HS-27A (cell line): Measurements from ENCODE around the gene CERK.
"Not testable (repeated sequence)": the region's sequence is repeated elsewhere in the genome, so short reads cannot be mapped to it uniquely, and the experiment has no call there.

Source experiments
- DNase-seq: peaks from one replicate; pipeline ENCODE4 v3.0.0-alpha.2; 2012; ENCODE audit warnings: low read depth, missing footprints

The CERK gene

GRCh38 chr22:46737976-46738646 is at the start of gene CERK:
TSS of gene CERK (minus strand) at chr22:46738252. CDS start at chr22:46738148, 104 bp downstream.
- no peak for DNase-seq

DNA sequence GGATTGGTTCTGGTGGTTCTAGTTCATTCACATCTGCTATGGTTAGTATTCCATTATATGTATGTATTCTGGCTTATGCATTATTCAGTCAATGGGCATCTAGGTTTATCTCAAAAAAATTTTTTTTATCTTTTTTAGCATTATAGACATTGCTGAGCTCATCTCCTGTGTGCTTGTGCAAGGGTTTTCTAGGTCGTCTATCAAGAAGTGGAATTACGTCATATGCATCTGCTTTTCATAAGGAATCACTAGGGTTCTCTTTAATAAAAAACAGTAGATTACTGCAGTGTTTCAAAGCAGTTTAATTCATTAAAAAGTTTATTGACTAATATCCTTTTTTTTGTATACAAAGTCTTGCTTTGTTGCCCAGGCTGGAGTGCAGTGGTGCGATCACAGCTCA is 45.7 kb upstream of the CERK start:
- DNase-seq: no peak

GRCh38 chr22:46782200-46782599 is 44.1 kb upstream of the CERK start:
- not testable (repeated sequence) for DNase-seq

- DNase-seq: no peak
Measured at GRCh38 chr22:46781291-46781690, 43.2 kb upstream of the CERK start.

DNA sequence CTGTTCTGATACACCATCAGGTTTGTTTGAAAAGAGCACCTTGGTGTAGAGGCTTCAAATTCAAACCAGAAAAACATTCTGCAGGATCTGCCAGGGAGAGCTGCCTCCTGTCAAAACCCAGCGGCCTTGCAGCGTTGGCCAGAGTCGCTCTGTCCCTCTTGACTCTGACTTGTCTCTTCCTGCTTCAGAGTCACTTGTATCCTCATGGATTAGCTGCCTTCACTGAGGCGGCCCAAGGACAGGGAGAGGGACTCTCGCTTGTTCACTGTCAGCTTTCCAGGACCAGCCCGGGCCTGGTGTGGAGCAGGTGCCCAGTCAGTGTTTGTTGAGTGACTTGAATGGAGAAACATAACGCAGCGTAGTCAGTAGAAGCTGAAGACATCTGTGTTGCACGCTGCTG is 42.4 kb upstream of the CERK start:
- DNase-seq: no peak

- DNase-seq: no peak
Measured at GRCh38 chr22:46779651-46780050, 41.6 kb upstream of the CERK start.

- no peak for DNase-seq
Measured at GRCh38 chr22:46779023-46779422, 41.0 kb upstream of the CERK start.

- DNase-seq: no peak
Measured at GRCh38 chr22:46777609-46777970, 39.5 kb upstream of the CERK start.

DNA sequence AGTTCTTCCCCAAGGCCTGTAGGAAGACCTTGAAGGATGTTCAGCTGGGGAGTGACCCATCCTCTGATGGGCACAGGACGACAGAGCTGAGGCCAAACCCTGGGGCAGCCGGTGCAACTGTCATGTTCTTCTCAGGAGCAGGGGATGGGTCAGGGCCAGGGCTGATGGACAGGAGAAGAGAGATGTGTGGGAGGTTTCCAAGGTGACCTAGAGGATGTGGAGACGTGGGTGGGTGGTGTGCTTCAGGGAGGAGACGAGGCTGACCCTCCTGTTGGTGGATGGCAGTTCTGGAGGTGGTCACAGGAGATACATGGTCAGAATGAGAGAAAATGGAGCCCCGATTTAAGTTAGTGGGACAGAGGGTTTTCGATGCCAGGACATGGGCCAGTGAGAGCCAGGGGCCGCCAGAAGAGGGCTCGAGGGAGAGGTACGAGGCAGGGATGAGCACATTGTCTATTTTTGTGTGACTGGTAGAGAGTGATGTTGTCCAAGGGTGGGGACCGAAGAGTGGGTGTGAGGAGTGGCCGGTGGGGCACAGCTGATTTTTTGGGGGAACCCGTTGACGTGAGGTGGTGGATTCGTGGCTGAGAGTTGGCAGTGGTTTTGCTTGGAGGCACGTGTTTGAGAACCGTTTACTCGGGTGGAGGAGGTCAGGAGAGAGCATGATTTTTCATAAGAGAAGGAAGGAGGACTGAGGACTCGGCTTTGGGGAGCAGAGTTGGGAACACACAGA is 39.0 kb upstream of the CERK start:
- DNase-seq: no peak

DNA sequence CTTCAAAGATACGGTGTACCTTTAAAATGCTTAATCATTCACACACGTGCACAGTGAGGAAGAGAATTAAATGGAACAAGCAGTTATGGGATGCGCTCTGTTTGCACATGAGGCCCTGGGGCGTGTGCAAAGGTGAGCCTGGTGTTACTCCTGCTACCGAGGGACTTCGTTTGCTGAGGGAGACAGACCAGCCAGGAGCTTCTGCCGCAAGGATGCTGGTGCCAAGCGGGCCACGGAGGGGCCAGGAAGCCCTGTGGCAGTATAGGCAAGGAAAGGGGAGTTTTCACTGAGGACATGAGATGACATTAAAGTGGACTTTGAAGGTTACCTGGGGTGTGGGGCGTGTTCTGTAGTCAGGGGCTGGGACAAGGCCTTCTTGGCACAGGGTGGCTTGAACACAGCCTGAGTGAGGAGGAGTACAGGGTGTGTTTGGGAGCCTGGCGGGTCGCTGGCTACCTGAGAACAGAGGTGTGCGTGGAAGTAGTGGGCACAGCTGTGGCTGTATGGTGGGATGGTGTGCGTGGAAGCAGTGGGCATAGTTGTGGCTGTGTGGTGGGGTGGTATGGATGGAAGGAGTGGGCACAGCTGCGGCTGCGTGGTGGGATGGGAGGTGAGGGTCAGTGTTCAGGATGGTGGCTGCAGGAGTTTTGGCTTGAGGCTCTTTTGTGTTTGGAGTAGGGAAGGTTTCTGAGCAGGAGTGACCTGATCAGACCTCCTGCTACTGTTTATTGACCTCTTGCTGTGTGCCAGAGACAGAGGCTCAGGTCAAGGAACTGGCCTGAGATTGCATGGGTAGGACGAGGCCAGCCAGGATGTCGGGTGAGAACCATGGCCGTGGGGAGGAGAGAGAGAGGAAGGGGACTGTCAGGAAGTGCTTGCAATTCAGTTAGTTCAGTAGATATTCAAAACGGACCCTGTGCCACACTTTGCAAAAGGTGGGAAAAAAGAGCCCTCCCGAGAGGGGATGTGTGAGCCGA is 38.1 kb upstream of the CERK start:
- DNase-seq: no peak

DNA sequence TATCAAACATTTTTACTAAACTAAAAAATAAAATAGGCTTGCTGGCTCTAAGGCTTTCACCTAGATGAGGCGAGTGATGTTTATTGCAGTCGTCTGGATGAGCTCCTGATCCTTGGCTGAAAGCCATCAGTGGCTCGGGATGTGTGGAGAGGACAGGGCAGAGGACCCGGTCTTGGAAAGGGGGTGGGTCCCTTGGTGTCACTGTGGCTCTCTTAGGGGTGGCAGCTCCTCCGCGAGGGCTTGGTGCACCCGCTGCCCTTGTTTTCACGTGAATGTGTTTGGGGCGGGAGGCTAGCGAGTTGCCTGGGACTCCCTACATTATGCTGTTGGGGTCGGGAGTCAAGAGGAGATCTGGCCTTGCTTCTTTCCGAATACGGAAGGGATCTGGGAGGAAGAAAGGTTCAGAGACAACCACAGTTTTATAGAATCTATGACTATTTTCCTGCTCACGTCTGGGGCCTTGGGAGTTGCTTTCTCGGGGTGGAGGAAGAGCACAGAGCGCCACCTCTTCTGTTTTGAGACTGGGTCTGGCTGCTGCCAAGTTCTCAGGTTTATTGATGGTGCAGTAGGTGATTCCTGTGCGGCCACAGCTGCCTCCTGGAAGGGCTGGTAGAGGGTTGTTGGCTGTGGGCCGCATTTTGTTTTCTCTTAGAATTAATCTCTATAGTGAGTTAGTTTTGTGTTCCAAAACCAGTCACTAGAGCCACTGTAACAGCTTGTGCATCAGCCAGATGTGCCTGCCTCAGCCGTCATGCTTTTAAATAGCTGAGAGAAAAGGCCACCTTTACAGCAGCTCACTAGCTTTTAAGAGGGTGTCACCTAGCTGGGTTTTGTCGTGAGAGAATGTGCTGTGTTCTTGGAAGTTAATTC is 37.2 kb upstream of the CERK start:
- DNase-seq: no peak

GRCh38 chr22:46774253-46774979 is 36.4 kb upstream of the CERK start:
- DNase-seq: no peak

- no peak for DNase-seq
Measured at GRCh38 chr22:46773076-46773475, 35.0 kb upstream of the CERK start.

DNA sequence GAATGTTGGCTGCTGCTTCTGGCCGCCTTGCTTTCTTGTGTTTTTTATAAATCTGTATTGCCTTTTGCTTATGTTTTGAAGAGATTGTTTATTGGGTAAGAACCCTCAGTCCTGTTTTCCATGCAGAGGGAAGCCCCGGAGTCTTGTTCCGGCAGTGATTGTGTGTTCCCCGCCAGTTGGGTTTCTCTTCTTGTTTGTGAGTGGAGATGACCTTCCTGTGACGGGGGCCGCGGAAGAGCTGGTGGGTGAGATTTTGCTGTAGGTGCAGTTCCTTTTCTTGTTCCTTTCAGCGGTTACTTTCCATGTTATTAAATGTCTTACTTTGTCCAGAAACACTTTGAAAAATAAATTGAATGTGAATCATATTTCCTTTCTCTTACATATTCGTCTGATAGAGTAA is 32.7 kb upstream of the CERK start:
- no peak for DNase-seq

GRCh38 chr22:46770151-46770641 is 32.1 kb upstream of the CERK start:
- DNase-seq: no peak

- no peak for DNase-seq
Measured at GRCh38 chr22:46769706-46770105, 31.7 kb upstream of the CERK start.

DNA sequence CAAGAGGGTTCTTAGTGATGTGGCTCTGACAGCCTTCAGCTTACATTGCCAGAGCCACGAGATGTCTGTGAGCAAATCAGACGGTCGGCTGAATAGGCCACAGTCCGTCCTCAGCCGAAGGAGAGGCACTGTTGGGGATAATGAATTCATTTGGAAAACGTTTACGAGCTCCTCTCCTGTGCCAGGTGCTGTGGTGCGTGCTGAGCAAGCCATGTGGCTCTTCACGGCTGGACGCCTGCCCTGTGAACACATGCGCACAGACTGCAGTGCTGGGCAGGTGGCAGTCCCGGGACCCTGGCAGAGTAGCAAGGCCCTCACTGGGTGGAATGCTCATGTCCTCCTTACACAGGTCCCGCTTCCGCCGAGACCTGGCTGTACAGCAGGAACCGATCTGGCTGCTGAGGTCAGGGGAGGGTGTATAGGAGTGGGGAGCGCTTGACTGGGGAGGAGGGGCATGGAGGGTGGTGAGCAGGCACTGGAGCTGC is 31.2 kb upstream of the CERK start:
- no peak for DNase-seq

GRCh38 chr22:46767249-46767985 is 29.4 kb upstream of the CERK start:
- no peak for DNase-seq

- no peak for DNase-seq
Measured at GRCh38 chr22:46766611-46767010, 28.6 kb upstream of the CERK start.
